ENCODE measurements around the gene DDIT3. TPM values are rescaled to one million over a fixed set of nuclear protein-coding genes. Genes with fewer than 3 reads are reported as not detected.

Gene DDIT3
- total RNA-seq, 2 donors from 2014 or later, result 9.9 to 12.4 TPM

- Mint-ChIP-seq H3K4me3 (no peak overlapping the region), H3K36me3 (ENCODE audit: low read depth) (no peaks in the 10 kb centered on the region)
- H3K4me3 ChIP-seq (ENCODE audit: low read length), result no peak overlapping the region
Observed at GRCh38 chr12:57469296-57470164, 50.8 kb downstream of the DDIT3 start.

GRCh38 chr12:57467915-57468314, 52.4 kb downstream of the DDIT3 start:
- Histone ChIP-seq H3K27me3 (ENCODE audit: control insufficient read depth, insufficient read depth, low read length, poor library complexity, severe bottlenecking) (peaks cover 29% of the 10 kb centered on the region), H3K9ac (ENCODE audit: extremely low read depth, low read length, poor library complexity, severe bottlenecking) (no peak overlapping the region), H3K9me3 (ENCODE audit: control insufficient read depth, low read length) (no peaks in the 10 kb centered on the region), H3K36me3 (ENCODE audit: control insufficient read depth, insufficient read depth, low read length) (no peaks in the 10 kb centered on the region), H3K4me1 (ENCODE audit: control insufficient read depth, insufficient read depth, low read length) (no peaks in the 10 kb centered on the region), H3K27ac (ENCODE audit: low read depth, low read length) (no peak overlapping the region), H3K4me3 (ENCODE audit: low read length) (no peak overlapping the region)
- no peak for TF ChIP-seq CTCF (conservative IDR thresholded peaks at IDR 0.05)
- WGBS, 2 experiments (ENCODE audit: insufficient coverage in 1 of 2, insufficient read length in 1 of 2), result 88 to 96% methylated on average over 9 to 11 of the region's 11 CpGs
- Mint-ChIP-seq H3K4me3 (no peak overlapping the region), H3K9me3 (no peaks in the 10 kb centered on the region), H3K27ac (no peak overlapping the region), H3K27me3 (ENCODE audit: insufficient read depth) (peaks cover 48% of the 10 kb centered on the region), H3K36me3 (ENCODE audit: low read depth) (no peaks in the 10 kb centered on the region), H3K4me1 (peaks cover under 1% of the 10 kb centered on the region)
- no peak for DNase-seq

More at GRCh38 chr12:57469296-57470164, 50.8 kb downstream of the DDIT3 start:
- no peak overlapping the region for H3K27ac ChIP-seq (ENCODE audit: low read depth, low read length)
- DNase-seq, result no peak
- H3K9me3 ChIP-seq (ENCODE audit: control insufficient read depth, low read length), result no peaks in the 10 kb centered on the region
- peaks cover 44% of the 10 kb centered on the region for H3K27me3 ChIP-seq (ENCODE audit: control insufficient read depth, insufficient read depth, low read length, poor library complexity, severe bottlenecking)
- no peaks in the 10 kb centered on the region for H3K9me3 Mint-ChIP-seq
- no peaks in the 10 kb centered on the region for H3K36me3 ChIP-seq (ENCODE audit: control insufficient read depth, insufficient read depth, low read length)
- no peak overlapping the region for H3K27ac Mint-ChIP-seq
- no peak for TF ChIP-seq CTCF (conservative IDR thresholded peaks at IDR 0.05)
- H3K4me1 ChIP-seq (ENCODE audit: control insufficient read depth, insufficient read depth, low read length), result no peaks in the 10 kb centered on the region
- WGBS, 2 experiments (ENCODE audit: insufficient coverage in 1 of 2, insufficient read length in 1 of 2), result 79 to 91% methylated on average over 4 to 10 of the region's 10 CpGs
- H3K4me1 Mint-ChIP-seq, result no peaks in the 10 kb centered on the region
- H3K27me3 Mint-ChIP-seq (ENCODE audit: insufficient read depth), result peaks cover 52% of the 10 kb centered on the region
- H3K9ac ChIP-seq (ENCODE audit: extremely low read depth, low read length, poor library complexity, severe bottlenecking), result no peak overlapping the region

- Histone ChIP-seq H3K36me3 (ENCODE audit: control insufficient read depth, insufficient read depth, low read length) (no peaks in the 10 kb centered on the region), H3K27ac (ENCODE audit: low read depth, low read length) (no peak overlapping the region), H3K9me3 (ENCODE audit: control insufficient read depth, low read length) (no peaks in the 10 kb centered on the region), H3K4me3 (ENCODE audit: low read length) (no peak overlapping the region), H3K27me3 (ENCODE audit: control insufficient read depth, insufficient read depth, low read length, poor library complexity, severe bottlenecking) (peaks cover 23% of the 10 kb centered on the region), H3K4me1 (ENCODE audit: control insufficient read depth, insufficient read depth, low read length) (no peaks in the 10 kb centered on the region), H3K9ac (ENCODE audit: extremely low read depth, low read length, poor library complexity, severe bottlenecking) (no peak overlapping the region)
- Mint-ChIP-seq H3K4me3 (no peak overlapping the region), H3K4me1 (peaks cover 4% of the 10 kb centered on the region), H3K9me3 (no peaks in the 10 kb centered on the region), H3K36me3 (ENCODE audit: low read depth) (no peaks in the 10 kb centered on the region), H3K27ac (no peak overlapping the region), H3K27me3 (ENCODE audit: insufficient read depth) (peaks cover 45% of the 10 kb centered on the region)
- 90 to 96% methylated on average over 11 to 12 of the region's 12 CpGs for WGBS, 2 experiments (ENCODE audit: insufficient coverage in 1 of 2, insufficient read length in 1 of 2)
- no peak for TF ChIP-seq CTCF (conservative IDR thresholded peaks at IDR 0.05)
- no peak for DNase-seq
Observed at GRCh38 chr12:57467212-57467874, 53.0 kb downstream of the DDIT3 start.

Small RNAs within 50 kb of the gene (microRNA-seq; reads per million reads assigned to microRNA genes)
- gene MIR616 (ENCODE audit: borderline microRNAs expressed) (not detected), gene MIR6758 (ENCODE audit: borderline microRNAs expressed) (not detected)

Other genes with a start within 250 kb of the DDIT3 start
- gene R3HDM2, start 89.5 kb downstream of the DDIT3 start, total RNA-seq, result 100 to 1,000 TPM in 1 of 2 donors, 10 to 100 TPM in 1; 82.7 to 116 TPM
- not detected for gene INHBC, start 85.7 kb downstream of the DDIT3 start, total RNA-seq
- gene INHBE, start 65.2 kb downstream of the DDIT3 start, total RNA-seq, result under 1 TPM; 0.24 to 0.29 TPM
- gene GLI1, start 60.7 kb downstream of the DDIT3 start, total RNA-seq, result 1 to 10 TPM; 3.4 to 6.4 TPM
- gene ARHGAP9, start 40.6 kb downstream of the DDIT3 start, total RNA-seq, result 1 to 10 TPM; 1.3 to 1.6 TPM
- 100 to 1,000 TPM; 254 to 263 TPM for gene MARS1, start 32.4 kb downstream of the DDIT3 start, total RNA-seq
- 10 to 100 TPM; 49.2 to 88.2 TPM for gene MBD6, start 2.3 kb upstream of the DDIT3 start, total RNA-seq
- 100 to 1,000 TPM; 110 to 114 TPM for gene DCTN2, start 26.7 kb upstream of the DDIT3 start, total RNA-seq
- gene KIF5A, start 29.5 kb upstream of the DDIT3 start, total RNA-seq, result 1 to 10 TPM; 2.3 to 4.5 TPM
- gene PIP4K2C, start 70.7 kb upstream of the DDIT3 start, total RNA-seq, result 10 to 100 TPM; 40.9 to 45.5 TPM
- 10 to 100 TPM; 59.6 to 62.6 TPM for gene DTX3, start 84.3 kb upstream of the DDIT3 start, total RNA-seq
- gene ARHGEF25, start 90.9 kb upstream of the DDIT3 start, total RNA-seq, result 10 to 100 TPM; 12.7 to 20.1 TPM
- under 1 TPM; 0.49 to 0.66 TPM for gene B4GALNT1, start 112.7 kb upstream of the DDIT3 start, total RNA-seq
- 100 to 1,000 TPM; 108 to 142 TPM for gene OS9, start 173.6 kb upstream of the DDIT3 start, total RNA-seq
- gene AGAP2, start 218.2 kb upstream of the DDIT3 start, total RNA-seq, result under 1 TPM in 1 of 2 donors, not detected in 1; 0.44 TPM
- 10 to 100 TPM; 21.7 to 27.8 TPM for gene TSPAN31, start 224.5 kb upstream of the DDIT3 start, total RNA-seq
- 100 to 1,000 TPM; 144 to 186 TPM for gene CDK4, start 231.8 kb upstream of the DDIT3 start, total RNA-seq
- gene MARCHF9, start 234.6 kb upstream of the DDIT3 start, total RNA-seq, result 10 to 100 TPM; 13.6 to 15.8 TPM
- 1 to 10 TPM; 2.4 to 3.1 TPM for gene CYP27B1, start 246.6 kb upstream of the DDIT3 start, total RNA-seq

All from endodermal cell (in vitro differentiated cells).